ENCODE results near the gene ZNF345. TPM values are rescaled to one million over a fixed set of nuclear protein-coding genes. Genes with fewer than 3 reads are reported as not detected.

The ZNF345 gene
- polyA plus RNA-seq, 10 donors: 4.2 to 10.1 (median 6.3) TPM

DNA sequence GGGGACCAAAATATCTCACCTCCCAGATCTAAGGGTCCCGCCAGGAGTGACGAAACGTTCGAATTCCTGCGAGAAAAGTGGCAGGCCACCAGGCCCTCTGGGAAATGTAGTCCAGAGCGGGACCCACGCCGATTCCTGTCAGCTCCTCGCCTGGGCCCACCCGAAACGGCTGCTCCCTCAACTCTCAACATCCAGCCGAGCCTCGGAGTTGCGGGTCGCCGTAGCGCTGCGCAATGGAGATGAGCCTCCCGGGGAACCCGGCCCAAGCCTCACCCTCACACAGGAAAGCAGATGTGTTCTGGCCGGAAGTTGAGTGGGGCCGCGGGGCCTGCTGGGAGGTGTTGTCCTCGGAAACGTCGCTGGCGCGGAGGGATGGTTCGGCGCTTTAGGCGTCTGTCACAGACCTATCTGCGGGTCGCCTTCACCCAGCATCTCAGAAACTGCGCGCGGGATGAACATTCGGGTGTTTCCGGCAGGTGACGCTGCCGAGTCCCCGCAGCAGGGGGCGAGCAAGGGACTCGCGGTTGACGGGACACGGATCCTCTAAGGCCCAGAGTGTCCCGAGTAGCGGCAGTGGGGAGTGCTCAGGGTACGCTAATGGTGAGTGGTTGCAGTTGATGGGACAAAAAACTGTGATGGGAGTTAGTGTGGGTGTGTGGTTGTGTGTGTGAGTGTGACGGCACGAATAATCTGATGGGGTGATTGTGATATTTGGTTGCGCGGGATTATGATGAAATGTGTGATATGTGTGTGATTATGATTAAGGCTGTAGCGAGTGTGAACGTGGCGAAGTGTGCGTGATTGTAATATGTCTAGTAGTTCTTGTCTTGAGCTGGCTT, 65.5 kb downstream of the ZNF345 start, which contains the start of the genes ZNF568 and ZNF829:
Gene ZNF568 (plus strand): TSS at position 341 of the 839 bp plus-strand sequence. CDS start 6,439 bp downstream, outside the sequence.
Gene ZNF829 (minus strand): TSS at position 300 of the 839 bp plus-strand sequence. CDS start 1,124 bp downstream, outside the sequence.
- peak; percentile 90 to 99 (median 91) for DNase-seq

DNA sequence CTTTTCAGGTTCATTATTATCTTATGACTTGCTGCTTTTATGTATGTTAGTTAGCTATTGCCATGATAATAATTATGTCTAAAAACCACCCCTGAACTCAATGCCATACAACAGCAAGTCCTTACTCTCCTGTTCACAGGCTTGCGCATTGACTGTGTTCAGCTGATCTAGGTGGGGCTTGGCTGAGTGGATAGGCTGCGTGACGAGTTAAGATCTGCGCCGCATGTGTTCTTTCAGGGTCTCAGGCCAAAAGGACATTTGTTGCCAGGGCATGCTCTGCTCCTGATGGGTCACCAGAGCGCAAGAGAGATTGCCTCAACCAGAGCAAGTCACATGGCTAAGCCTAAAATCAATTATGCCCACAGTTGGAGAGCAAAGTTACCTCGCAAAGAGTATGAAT, 66.3 kb downstream of the ZNF345 start:
- DNase-seq: peak; percentile 41 to 66 (median 42)

DNA sequence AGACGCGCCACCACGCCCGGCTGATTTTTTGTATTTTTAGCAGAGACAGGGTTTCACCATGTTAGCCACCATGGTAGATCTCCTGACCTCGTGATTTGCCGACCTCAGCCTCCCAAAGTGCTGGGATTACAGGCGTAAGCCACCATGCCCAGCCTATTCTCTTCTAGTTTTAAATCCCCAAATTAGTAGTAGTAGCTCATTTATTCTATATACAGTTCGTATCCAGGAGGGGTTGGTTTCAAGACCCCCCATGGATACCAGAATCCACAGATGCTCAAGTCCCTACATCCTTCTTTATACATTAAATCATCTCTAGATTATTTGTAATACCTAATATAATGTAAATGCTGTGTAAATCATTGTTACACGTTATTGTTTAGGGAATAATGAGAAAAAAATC, 67.4 kb downstream of the ZNF345 start:
- no peak for DNase-seq

Other genes starting within 250 kb of the ZNF345 start
- 10 to 100 TPM in 5 of 10 donors, 1 to 10 TPM in 5; 5.3 to 15.2 (median 9.1) TPM for gene ZNF382, start 245.6 kb upstream of the ZNF345 start, polyA plus RNA-seq (ENCODE audit: insufficient read length in 10 of 10)
- 10 to 100 TPM in 3 of 10 donors, 1 to 10 TPM in 7; 5.5 to 11.8 (median 8.4) TPM for gene ZNF461, start 184.0 kb upstream of the ZNF345 start, polyA plus RNA-seq (ENCODE audit: insufficient read length in 10 of 10)
- 10 to 100 TPM in 1 of 10 donors, 1 to 10 TPM in 9; 6.9 to 10.8 (median 8.5) TPM for gene ZNF567, start 163.3 kb upstream of the ZNF345 start, polyA plus RNA-seq (ENCODE audit: insufficient read length in 10 of 10)
- 1 to 10 TPM in 9 of 10 donors, under 1 TPM in 1; 0.89 to 2.6 (median 1.6) TPM for gene ZNF850, start 78.1 kb upstream of the ZNF345 start, polyA plus RNA-seq (ENCODE audit: insufficient read length in 10 of 10)
- gene ZNF790, start 12.5 kb upstream of the ZNF345 start, polyA plus RNA-seq (ENCODE audit: insufficient read length in 10 of 10): 10 to 100 TPM in 1 of 10 donors, 1 to 10 TPM in 9; 6.1 to 10.5 (median 7.8) TPM
- 1 to 10 TPM; 3.8 to 6.4 (median 4.4) TPM for gene ZNF829, start 65.4 kb downstream of the ZNF345 start, polyA plus RNA-seq (ENCODE audit: insufficient read length in 10 of 10)
- 10 to 100 TPM; 27.0 to 49.4 (median 32.3) TPM for gene ZNF568, start 65.5 kb downstream of the ZNF345 start, polyA plus RNA-seq (ENCODE audit: insufficient read length in 10 of 10)
- gene ZNF420, start 227.6 kb downstream of the ZNF345 start, polyA plus RNA-seq (ENCODE audit: insufficient read length in 10 of 10): 10 to 100 TPM; 10.9 to 15.2 (median 12.6) TPM

All from muscle of back (tissue), 11 donors.